NCI-H526 (cell line): Measurements from ENCODE around the gene TK1.
A peak's percentile ranks its signal among the peaks of the same experiment; 100 is the strongest.
"Not testable (repeated sequence)": the region's sequence is repeated elsewhere in the genome, so short reads cannot be mapped to it uniquely, and the experiment has no call there.

Experiments
- DNase-seq, 2 experiments: peaks; one replicate each; lab custom pipeline; 2025; lab: John Stamatoyannopoulos, UW

TK1 gene, protein sequence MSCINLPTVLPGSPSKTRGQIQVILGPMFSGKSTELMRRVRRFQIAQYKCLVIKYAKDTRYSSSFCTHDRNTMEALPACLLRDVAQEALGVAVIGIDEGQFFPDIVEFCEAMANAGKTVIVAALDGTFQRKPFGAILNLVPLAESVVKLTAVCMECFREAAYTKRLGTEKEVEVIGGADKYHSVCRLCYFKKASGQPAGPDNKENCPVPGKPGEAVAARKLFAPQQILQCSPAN

DNA sequence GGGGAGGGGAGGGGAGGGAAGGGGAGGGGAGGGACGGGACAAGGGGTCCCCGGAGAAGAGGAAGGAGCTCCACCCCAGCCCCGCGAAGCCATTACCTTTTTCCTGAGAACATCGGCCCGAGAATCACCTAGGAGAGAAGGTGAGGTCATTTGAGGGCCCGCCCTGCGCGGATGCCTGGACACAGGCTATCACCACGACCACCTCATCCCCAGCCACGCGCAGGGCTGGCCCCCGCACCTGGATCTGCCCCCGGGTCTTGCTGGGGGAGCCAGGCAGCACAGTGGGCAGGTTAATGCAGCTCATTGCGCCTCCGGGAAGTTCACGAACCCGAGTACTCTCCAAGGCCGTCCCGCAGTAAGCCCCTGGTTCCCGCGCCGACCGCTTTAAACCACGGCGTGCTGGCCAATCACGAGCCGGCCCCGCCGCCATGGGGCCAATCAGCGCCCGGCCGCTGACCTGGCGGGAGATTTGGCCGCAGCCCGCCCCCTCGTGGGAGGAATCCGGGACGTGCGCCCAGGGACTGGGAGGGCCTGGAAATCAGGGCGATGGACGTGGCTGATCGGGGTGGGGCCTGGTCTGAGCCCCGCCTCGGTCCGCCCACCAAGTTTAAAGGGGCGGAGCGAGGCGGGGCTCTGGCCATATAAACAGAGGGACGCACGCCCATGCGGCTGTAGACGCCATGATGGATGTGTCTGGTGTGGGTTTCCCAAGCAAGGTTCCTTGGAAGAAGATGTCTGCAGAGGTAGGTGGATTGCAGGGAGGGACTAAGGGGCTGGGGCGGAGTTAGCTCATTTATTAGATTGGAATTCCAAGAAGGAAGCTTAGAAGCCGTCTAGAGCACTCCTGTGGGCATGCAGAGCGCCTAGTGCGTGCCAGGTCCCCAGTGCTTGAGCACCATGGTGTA, at the start of gene TK1, which contains the start of gene AFMID:
Gene TK1 (minus strand): TSS at position 361 of the 904 bp plus-strand sequence. CDS start 58 bp downstream, at position 303.
Gene AFMID (plus strand): TSS at position 671 of the 904 bp plus-strand sequence. CDS start 9 bp downstream, at position 680.
- DNase-seq = peak; percentile 88 to 99

- no peak for DNase-seq
These were observed 49.0 kb upstream of the TK1 start for GRCh38 chr17:78235885-78236284.

DNA sequence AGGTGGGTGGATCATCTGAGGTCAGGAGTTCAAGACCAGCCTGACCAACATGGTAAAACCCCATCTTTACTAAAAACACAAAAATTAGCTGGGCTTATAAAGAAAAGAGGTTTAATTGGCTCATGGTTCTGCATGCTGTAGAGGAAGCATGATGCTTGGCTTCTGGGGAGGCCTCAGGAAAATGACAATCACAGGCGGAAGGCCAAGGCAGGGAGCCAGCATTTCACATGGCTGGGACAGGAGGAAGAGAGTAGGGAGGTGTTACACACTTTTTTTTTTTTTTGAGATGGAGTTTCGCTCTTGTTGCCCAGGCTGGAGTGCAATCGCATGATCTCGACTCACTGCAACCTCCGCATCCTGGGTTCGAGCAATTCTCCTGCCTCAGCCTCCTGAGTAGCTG, 48.2 kb upstream of the TK1 start:
- DNase-seq = not testable (repeated sequence)

GRCh38 chr17:78234261-78234865, 47.5 kb upstream of the TK1 start:
- no peak for DNase-seq

- DNase-seq = no peak
These were observed 46.8 kb upstream of the TK1 start for GRCh38 chr17:78233678-78234077.

DNA sequence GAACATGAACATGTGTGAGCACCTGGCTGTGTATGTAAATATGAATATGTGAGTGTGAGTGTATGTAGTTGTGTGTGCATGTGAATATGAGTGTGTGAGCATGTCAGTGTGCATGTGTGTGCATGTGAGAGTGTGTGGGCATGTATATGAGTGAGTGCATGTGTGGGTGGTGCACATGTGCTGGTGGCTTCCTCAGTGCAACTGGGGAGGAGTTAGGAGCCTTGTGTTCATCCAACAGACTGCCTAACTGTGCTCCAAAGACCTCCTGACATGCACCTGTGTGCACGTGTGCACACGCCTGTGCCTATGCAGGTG, 46.0 kb upstream of the TK1 start:
- DNase-seq = no peak

- DNase-seq = peak in 1 of 2 experiments; percentile 63
These were observed 45.4 kb upstream of the TK1 start for GRCh38 chr17:78231991-78232858.

DNA sequence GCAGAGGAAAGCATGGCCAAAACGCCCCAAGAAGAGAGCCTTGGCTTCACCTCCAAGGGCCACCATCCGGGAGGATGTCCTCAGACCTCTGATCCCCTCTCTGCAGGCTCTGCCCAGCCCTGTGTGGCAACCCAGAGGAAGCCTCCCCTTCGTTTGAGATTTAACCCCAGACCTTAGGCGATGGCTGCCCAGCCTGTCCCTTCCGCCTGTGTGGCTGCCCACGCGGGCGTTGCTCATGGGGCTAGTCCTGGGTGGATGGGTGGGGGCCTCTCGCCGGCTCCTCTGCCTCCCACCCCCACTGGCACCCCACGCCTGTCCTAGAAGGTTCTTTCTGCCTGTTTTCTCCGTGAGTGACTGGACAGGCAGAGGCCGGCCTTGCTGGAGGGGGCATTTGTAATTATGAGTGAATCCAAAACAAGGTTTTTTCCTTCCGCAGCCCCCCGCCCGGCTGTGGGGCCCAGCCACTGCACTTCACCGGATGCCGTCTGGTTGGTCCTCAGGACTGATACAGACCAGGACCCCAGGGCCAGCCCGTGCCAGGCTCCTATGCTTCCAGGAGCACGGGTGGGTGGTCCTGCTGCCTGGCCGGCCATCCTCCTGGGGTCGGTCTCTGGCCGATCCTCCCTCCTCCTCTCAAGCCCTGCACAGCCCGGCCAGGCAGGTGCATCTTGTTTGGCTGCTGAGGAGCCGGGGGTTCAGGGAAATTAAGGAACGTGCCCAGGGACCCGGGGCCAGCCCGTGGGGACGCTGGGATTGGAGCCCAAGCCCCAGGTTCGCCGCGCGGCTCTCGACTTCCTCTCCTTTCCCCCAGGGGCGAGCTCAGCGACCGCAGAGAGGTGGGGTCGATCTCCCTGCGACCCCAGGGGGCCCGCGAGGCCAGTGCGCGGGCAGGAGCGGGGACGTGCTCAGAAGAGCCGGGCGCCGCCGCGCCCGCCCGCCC, 44.4 kb upstream of the TK1 start, which contains the start of gene TMEM235:
Gene TMEM235 (plus strand): TSS at position 636 of the 940 bp plus-strand sequence. CDS start 393 bp downstream, outside the sequence.
- DNase-seq = no peak

DNA sequence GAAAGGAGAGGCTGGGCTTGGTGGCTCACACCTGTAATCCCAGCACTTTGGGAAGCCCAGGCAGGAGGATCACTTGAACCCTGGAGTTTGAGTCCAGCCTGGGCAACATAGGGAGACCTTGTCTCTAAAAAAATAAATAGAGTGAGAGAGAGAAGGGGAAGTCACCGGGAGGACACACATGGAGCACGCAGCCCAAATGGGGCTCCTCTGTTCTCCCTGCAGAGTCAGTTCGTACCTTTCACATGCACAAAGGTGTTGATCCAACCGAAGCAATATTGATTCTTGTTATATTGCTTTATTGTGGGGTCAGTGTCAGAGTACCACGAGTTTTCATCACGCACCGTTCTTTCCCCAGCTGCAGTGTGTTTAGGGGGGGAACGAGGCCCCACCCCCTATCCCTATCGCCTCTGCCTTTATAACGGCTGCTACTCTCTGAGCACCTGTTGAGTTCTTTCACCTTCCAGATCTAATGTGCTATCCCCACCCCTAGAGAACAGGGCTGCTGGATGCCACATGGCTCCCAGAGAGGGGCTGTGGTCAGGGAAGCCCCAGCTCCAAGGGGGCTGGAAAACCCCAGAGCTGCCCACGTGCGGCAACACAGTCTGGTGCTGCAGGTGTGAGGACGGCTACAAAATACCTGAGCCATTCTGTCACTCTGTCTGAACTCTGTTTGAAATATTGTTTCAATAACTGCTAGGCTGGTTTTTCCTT, 43.6 kb upstream of the TK1 start:
- DNase-seq = no peak

DNA sequence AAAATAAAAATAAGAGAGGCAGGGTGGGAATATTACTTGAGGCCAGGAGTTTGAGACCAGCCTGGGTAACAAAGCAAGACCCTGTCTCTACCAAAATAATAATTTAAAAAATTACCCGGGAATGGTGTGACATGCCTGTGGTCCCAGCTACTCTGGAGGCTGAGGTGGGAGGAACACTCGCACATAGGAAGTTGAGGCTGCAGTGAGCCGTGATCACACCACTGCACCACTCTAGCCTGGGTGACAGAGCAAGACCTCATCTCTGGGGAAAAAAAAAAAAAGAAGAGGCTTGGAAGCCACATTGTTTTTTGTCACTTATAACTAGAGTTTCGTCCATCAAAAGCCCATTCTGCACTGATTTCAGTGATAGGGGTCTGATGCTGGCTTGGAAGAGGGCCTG, 41.3 kb upstream of the TK1 start:
- DNase-seq = no peak

- no peak for DNase-seq
These were observed 40.6 kb upstream of the TK1 start for GRCh38 chr17:78227455-78227916.

GRCh38 chr17:78226759-78227454, 40.1 kb upstream of the TK1 start:
- DNase-seq = peak in 1 of 2 experiments; percentile 23

DNA sequence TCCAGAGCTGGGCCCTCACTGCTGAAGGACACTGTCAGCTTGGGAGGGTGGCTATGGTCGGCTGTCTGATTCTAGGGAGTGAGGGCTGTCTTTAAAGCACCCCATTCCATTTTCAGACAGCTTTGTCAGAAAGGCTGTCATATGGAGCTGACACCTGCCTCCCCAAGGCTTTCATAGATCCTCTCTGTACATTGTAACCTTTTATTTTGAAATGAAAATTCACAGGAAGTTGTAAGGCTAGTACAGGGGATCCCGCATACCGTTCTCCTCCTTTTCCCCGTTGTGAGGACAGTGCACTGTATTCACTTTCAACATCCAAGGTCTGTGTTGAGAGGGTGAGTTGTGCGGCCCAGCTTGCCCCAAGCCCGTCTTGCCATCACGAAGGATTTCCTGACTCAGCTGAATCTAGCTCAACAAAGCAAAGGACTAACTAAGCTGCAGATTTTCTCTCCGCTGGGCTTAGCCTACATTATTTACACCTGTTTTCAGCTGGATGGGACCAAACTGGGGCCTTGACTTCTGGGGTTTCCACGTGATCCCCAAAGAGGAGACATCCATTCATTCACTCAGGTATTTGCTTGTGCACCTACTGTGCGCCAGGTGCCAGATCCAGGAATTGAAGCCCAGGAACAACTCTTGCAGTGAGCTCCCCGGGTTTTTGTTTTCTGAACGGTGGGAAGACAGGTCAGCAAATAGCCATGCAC, 39.4 kb upstream of the TK1 start:
- no peak for DNase-seq

GRCh38 chr17:78225088-78225865, 38.4 kb upstream of the TK1 start:
- no peak for DNase-seq

GRCh38 chr17:78224231-78225087, 37.6 kb upstream of the TK1 start:
- no peak for DNase-seq

DNA sequence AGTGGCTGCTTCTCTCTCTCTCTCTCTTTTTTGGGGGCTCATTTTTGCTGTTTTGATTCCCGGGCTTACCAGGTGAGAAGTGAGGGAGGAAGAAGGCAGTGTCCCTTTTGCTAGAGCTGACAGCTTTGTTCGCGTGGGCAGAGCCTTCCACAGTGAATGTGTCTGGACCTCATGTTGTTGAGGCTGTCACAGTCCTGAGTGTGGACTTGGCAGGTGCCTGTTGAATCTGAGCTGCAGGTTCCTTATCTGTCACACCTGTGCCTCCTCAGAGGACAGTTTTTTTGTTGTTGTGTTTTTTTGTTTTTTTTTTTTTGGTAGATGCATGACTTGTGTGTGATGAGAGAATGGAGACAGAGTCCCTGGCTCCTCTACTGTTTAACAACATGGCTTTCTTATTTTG, 36.9 kb upstream of the TK1 start:
- DNase-seq = no peak

DNA sequence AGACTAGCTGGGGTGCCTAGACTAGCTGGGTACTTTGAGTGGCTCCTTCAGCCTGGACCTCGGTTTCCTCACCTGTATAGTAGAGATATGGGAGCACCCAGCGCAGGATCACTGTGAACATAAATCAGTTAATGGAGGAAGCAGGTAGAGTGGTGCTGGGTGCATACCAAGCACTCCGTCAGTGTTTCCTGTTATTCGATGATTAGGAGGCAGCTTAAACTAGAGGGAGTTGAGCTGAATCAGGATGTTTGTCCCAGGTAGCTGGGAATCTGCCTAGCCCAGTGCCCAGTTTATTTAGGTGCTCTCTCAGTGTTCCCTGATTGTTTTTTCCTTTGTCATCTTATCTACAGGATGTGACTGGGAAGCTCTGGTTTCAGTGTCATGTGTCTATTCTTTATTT, 36.2 kb upstream of the TK1 start:
- no peak for DNase-seq
